Measurements from ENCODE around the gene GCC2.
A peak's percentile ranks its signal among the peaks of the same experiment; 100 is the strongest.
"Not testable (repeated sequence)": the region's sequence is repeated elsewhere in the genome, so short reads cannot be mapped to it uniquely, and the experiment has no call there.

The GCC2 gene

DNA sequence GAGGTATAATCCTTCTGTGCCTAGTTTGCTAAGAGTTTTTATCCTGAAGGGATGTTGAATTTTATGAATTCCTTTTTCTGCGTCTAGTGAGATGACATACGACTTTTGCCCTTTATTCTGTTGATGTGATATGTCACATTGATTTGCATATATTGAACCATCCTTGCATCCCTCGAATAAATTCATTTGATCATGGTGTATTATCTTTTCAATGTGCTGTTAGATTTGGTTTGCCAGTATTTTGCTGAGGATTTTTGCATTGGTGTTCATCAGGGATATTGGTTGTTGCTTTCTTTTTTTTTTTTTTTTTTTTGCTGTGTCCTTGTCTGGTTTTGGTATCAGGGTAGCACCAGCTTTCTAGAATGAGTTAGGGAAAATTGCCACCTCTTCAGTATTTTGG, 9.1 kb downstream of the GCC2 start:
- no peaks in the 10 kb centered on the region for H3K4me1 ChIP-seq (ENCODE audit: control insufficient read depth, insufficient read depth, low read length, poor library complexity, severe bottlenecking)
- H3K27ac ChIP-seq (ENCODE audit: low read depth, low read length, severe bottlenecking): no peak overlapping the region
- peaks cover 84% of the 10 kb centered on the region for H3K36me3 ChIP-seq (ENCODE audit: control insufficient read depth, insufficient read depth, low read length)
- WGBS, 2 experiments (ENCODE audit: insufficient coverage in 2 of 2): 80% methylated on average over 1 of the region's 3 CpGs; no CpG with 5 or more reads in 1 of the 2 experiments
- peaks cover 7% of the 10 kb centered on the region for H3K9me3 ChIP-seq (ENCODE audit: control insufficient read depth, low read length)
- H3K4me3 ChIP-seq (ENCODE audit: extremely low read depth, insufficient read depth, low read length, poor library complexity, severe bottlenecking): no peak overlapping the region

DNA sequence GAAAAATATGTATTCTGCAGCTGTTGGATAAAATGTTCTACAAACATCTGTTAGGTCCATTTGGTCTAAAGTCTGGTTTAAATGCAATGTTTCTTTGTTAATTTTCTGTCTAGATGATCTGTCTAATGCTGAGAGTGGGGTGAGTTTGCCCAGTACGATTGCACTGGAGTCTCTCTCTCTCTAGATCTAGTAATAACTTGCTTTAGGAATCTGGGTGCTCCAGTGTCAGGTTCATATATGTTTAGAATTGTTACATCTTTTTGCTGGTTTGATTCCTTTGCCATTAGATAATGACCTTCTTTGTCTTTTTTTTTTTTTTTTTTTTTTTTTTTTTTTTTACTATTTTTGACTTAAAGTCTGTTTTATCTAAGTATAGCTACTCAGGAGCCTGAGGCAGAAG, 10.4 kb downstream of the GCC2 start:
- no peak overlapping the region for H3K4me3 ChIP-seq (ENCODE audit: extremely low read depth, insufficient read depth, low read length, poor library complexity, severe bottlenecking)
- WGBS, 2 experiments (ENCODE audit: insufficient coverage in 2 of 2): no CpG with 5 or more reads among the region's 1 CpG
- peaks cover 84% of the 10 kb centered on the region for H3K36me3 ChIP-seq (ENCODE audit: control insufficient read depth, insufficient read depth, low read length)
- H3K4me1 ChIP-seq (ENCODE audit: control insufficient read depth, insufficient read depth, low read length, poor library complexity, severe bottlenecking): no peaks in the 10 kb centered on the region
- H3K9me3 ChIP-seq (ENCODE audit: control insufficient read depth, low read length): peaks cover 7% of the 10 kb centered on the region
- no peak overlapping the region for H3K27ac ChIP-seq (ENCODE audit: low read depth, low read length, severe bottlenecking)

DNA sequence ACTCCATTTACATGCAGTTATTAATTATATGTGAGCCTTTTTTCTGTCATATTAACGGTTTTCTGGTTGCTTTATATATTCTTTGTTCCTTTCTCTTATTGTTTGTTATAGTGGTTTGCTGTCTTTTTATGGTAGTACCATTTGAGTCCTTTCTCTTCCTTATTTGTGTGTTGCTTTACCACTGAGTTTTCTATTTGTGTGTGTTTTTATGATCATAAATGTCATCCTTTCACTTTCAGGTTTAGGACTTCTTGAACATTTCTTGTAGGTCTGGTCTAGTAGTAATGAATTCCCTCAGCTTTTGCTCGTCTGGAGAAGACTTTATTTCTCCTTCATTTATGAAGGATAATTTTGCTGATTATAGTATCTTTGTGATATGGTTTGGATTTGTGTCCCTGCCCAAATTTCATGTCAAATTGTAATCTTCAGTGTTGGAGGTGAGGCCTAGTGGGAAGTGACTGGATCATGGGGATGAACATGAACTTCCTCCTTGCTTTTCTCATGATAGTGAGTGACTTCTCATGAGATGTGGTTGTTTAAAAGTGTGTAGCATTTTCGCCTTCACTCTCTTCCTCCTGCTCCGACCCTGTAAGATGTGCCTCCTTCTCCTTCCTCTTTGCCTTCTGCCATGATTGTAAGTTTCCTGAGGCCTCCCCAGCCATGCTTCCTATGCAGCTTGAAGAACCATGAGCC, 11.5 kb downstream of the GCC2 start:
- 100% methylated on average over 1 of the region's 4 CpGs; no CpG with 5 or more reads in 1 of the 2 experiments for WGBS, 2 experiments (ENCODE audit: insufficient coverage in 2 of 2)
- Histone ChIP-seq H3K9me3 (ENCODE audit: control insufficient read depth, low read length) (peaks cover 7% of the 10 kb centered on the region), H3K4me3 (ENCODE audit: extremely low read depth, insufficient read depth, low read length, poor library complexity, severe bottlenecking) (no peak overlapping the region), H3K36me3 (ENCODE audit: control insufficient read depth, insufficient read depth, low read length) (peaks cover 84% of the 10 kb centered on the region), H3K27ac (ENCODE audit: low read depth, low read length, severe bottlenecking) (no peak overlapping the region), H3K4me1 (ENCODE audit: control insufficient read depth, insufficient read depth, low read length, poor library complexity, severe bottlenecking) (no peaks in the 10 kb centered on the region)

DNA sequence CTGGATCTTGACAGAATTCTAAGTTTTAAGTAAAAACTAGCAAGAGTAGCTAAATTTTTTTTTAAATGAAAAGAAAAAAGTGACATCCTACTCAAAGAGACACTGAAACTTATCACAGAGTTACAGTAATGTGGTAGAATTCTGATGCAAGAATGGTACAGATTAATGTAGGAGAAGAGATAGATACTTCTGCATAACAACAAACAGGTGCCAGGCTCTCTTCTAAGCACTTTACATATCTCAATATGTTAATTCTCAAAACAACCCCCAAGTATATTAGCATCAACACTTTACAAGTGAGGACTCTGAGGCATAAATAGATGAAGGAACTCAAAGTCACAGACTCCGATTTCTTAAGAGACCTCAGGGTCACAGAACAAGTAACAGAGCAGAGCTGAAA, 28.1 kb downstream of the GCC2 start:
- Histone ChIP-seq H3K9me3 (ENCODE audit: control insufficient read depth, low read length) (no peaks in the 10 kb centered on the region), H3K36me3 (ENCODE audit: control insufficient read depth, insufficient read depth, low read length) (peaks cover 64% of the 10 kb centered on the region), H3K4me3 (ENCODE audit: extremely low read depth, insufficient read depth, low read length, poor library complexity, severe bottlenecking) (no peak overlapping the region), H3K4me1 (ENCODE audit: control insufficient read depth, insufficient read depth, low read length, poor library complexity, severe bottlenecking) (no peaks in the 10 kb centered on the region), H3K27ac (ENCODE audit: low read depth, low read length, severe bottlenecking) (no peak overlapping the region)
- 100% methylated on average over 1 of the region's 1 CpG; no CpG with 5 or more reads in 1 of the 2 experiments for WGBS, 2 experiments (ENCODE audit: insufficient coverage in 2 of 2)

DNA sequence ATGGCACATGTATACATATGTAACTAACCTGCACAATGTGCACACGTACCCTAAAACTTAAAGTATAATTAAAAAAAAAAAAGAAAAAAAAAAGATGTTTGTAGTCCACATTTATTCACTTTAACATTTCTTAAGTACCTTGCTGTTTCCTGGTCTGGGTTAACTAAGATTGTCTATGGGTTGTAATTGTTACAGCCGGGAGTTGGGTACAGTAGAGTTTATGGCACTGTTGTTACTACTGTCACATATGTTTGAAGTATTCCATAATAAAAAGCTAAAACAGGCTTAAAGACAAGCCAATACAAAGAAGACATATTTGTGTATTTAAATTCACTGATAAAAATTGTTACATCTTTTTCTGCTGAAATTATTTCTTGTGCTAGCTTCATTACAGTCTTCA, 36.2 kb downstream of the GCC2 start:
- H3K4me1 ChIP-seq (ENCODE audit: control insufficient read depth, insufficient read depth, low read length, poor library complexity, severe bottlenecking): no peaks in the 10 kb centered on the region
- no peak overlapping the region for H3K27ac ChIP-seq (ENCODE audit: low read depth, low read length, severe bottlenecking)
- H3K9me3 ChIP-seq (ENCODE audit: control insufficient read depth, low read length): no peaks in the 10 kb centered on the region
- no peak overlapping the region for H3K4me3 ChIP-seq (ENCODE audit: extremely low read depth, insufficient read depth, low read length, poor library complexity, severe bottlenecking)
- no CpG with 5 or more reads among the region's 2 CpGs for WGBS, 2 experiments (ENCODE audit: insufficient coverage in 2 of 2)
- H3K36me3 ChIP-seq (ENCODE audit: control insufficient read depth, insufficient read depth, low read length): peaks cover 58% of the 10 kb centered on the region

DNA sequence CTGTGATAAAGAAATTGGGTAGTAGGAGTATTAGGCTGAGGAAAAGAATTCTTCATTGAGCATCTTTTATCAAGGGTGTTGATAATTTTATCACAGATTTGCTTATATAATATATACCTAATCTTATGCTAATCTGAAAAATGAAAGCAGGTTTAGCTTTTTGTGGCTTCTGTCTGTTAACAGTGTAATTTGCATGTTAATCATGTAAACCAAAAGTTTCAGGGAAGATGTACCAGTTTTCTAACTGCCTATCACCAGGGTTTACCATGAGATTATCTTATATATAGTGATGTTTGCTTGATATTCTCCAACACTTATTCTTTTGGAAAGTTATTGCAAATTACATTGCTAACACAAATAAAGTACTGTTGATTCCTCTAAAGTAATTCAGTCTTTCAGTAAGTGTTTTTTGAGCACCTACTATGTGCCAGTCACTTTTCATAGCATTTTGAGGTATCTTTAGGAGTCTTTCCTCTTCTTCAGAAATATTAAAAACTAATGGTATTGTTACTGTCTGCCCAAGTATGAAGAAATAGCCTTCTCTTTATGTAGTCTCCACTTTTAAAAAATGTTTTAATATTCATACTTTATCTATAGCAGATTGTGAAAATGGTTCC, 41.6 kb downstream of the GCC2 start:
- Histone ChIP-seq H3K36me3 (ENCODE audit: control insufficient read depth, insufficient read depth, low read length) (peaks cover 51% of the 10 kb centered on the region), H3K9me3 (ENCODE audit: control insufficient read depth, low read length) (no peaks in the 10 kb centered on the region), H3K27ac (ENCODE audit: low read depth, low read length, severe bottlenecking) (no peak overlapping the region), H3K4me3 (ENCODE audit: extremely low read depth, insufficient read depth, low read length, poor library complexity, severe bottlenecking) (no peak overlapping the region), H3K4me1 (ENCODE audit: control insufficient read depth, insufficient read depth, low read length, poor library complexity, severe bottlenecking) (peaks cover 8% of the 10 kb centered on the region)

DNA sequence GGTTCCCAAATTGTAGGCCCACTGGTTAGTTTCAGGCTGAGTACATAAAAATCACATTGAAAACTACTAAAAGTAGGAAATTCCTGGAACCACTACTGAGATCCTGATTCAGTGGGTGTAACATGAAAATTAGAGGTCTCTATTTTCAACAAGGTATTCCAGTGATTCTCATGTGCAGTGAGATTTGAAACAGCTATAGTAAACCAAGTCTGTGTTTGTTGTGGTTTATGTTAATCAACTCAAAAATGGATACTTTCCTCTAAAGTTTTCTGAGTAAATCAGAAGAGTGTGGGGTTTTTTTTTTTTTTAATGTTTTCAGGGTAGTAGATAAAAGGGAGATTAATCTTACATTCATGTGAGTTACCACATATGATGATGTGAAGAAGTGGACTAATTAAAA, 42.8 kb downstream of the GCC2 start:
- no peak overlapping the region for H3K27ac ChIP-seq (ENCODE audit: low read depth, low read length, severe bottlenecking)

DNA sequence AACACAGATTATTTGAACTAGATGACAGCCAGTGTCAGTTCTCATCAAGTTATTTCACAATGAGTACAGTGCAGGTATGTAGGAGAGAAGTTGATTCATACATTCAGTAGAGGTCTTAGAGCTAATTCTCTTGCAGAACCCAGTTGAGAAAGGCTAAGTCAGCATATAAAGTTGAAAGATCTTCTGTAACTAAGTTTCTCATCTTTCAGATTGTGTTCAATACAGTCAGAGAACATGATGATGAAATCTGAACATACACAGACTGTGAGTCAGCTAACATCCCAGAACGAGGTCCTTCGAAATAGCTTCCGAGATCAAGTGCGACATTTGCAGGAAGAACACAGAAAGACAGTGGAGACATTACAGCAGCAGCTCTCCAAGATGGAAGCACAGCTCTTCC, 43.4 kb downstream of the GCC2 start:
- Histone ChIP-seq H3K27ac (ENCODE audit: low read depth, low read length, severe bottlenecking) (peak overlapping the region; percentile 26), H3K4me3 (ENCODE audit: extremely low read depth, insufficient read depth, low read length, poor library complexity, severe bottlenecking) (no peak overlapping the region), H3K9me3 (ENCODE audit: control insufficient read depth, low read length) (no peaks in the 10 kb centered on the region), H3K4me1 (ENCODE audit: control insufficient read depth, insufficient read depth, low read length, poor library complexity, severe bottlenecking) (peaks cover 8% of the 10 kb centered on the region), H3K36me3 (ENCODE audit: control insufficient read depth, insufficient read depth, low read length) (peaks cover 50% of the 10 kb centered on the region)
- 96 to 100% methylated on average over 4 of the region's 4 CpGs for WGBS, 2 experiments (ENCODE audit: insufficient coverage in 2 of 2)

More for the DNA sequence above, 42.8 kb downstream of the GCC2 start:
- no peak overlapping the region for H3K4me3 ChIP-seq (ENCODE audit: extremely low read depth, insufficient read depth, low read length, poor library complexity, severe bottlenecking)
- peaks cover 50% of the 10 kb centered on the region for H3K36me3 ChIP-seq (ENCODE audit: control insufficient read depth, insufficient read depth, low read length)
- H3K4me1 ChIP-seq (ENCODE audit: control insufficient read depth, insufficient read depth, low read length, poor library complexity, severe bottlenecking): peaks cover 8% of the 10 kb centered on the region
- H3K9me3 ChIP-seq (ENCODE audit: control insufficient read depth, low read length): no peaks in the 10 kb centered on the region

DNA sequence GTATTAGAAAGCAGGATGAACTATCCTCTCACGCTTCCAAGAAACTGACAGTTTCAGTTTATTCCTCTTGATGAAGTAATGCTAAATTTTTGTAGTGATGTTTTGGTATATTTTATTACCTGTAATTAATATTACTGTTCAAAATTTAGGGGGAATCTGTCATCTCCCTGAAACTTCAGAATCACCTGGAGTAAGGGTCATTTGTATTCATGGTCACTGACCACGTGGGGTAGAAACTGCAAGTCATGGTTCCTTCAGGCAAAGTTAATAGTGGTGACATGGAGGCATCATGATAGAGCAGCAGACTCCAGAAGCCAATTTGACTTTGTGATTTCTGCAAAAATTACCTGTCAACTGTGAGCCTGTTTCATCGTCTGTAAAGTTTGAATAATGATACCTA, 47.2 kb downstream of the GCC2 start:
- no CpG with 5 or more reads among the region's 3 CpGs for WGBS, 2 experiments (ENCODE audit: insufficient coverage in 2 of 2)
- not testable (repeated sequence) for H3K27ac ChIP-seq (ENCODE audit: low read depth, low read length, severe bottlenecking); H3K4me1 ChIP-seq (ENCODE audit: control insufficient read depth, insufficient read depth, low read length, poor library complexity, severe bottlenecking); H3K4me3 ChIP-seq (ENCODE audit: extremely low read depth, insufficient read depth, low read length, poor library complexity, severe bottlenecking); H3K9me3 ChIP-seq (ENCODE audit: control insufficient read depth, low read length)
- H3K36me3 ChIP-seq (ENCODE audit: control insufficient read depth, insufficient read depth, low read length): peaks cover 40% of the 10 kb centered on the region

DNA sequence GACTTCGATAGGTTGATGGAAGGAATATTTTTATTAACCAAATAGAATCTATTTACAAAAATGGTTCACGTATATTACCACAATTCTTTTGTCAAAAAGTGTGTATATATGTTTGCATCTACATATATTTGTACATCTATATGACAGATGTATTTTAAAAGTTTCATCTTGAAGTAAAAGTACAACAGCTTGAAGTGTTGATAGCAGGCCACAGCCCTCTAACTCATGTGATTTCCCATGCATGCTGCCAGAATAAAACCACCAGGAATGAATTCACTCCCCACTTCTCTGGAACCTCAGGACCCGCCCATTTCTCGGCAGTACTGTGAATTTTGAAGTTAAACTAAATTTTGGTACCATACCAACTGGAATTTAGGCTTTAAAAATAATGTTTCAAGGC, 58.6 kb downstream of the GCC2 start:
- H3K4me3 ChIP-seq (ENCODE audit: extremely low read depth, insufficient read depth, low read length, poor library complexity, severe bottlenecking); H3K4me1 ChIP-seq (ENCODE audit: control insufficient read depth, insufficient read depth, low read length, poor library complexity, severe bottlenecking); H3K9me3 ChIP-seq (ENCODE audit: control insufficient read depth, low read length); H3K27ac ChIP-seq (ENCODE audit: low read depth, low read length, severe bottlenecking): not testable (repeated sequence)
- peaks cover 26% of the 10 kb centered on the region for H3K36me3 ChIP-seq (ENCODE audit: control insufficient read depth, insufficient read depth, low read length)
- WGBS, 2 experiments (ENCODE audit: insufficient coverage in 2 of 2): no CpG with 5 or more reads among the region's 4 CpGs

DNA sequence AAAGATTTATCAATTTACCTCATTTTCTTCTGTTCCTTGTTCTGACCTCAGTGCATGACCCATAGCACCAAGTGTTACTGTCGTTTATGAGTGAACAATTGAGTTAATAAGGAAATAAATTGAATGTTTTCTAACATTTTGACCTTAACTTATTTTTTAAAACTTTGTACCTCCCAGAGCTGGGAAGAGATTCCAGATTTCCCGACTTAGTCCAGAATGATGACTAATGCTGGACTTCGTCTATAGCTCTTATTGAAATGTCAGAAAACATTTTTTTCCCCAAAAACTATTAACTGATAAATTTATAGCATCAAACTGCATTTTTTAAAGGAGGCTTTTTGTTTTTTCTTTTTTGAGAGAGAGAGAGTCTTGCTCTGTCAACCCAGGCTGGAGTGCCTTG, 63.4 kb downstream of the GCC2 start:
- H3K27ac ChIP-seq (ENCODE audit: low read depth, low read length, severe bottlenecking); H3K4me3 ChIP-seq (ENCODE audit: extremely low read depth, insufficient read depth, low read length, poor library complexity, severe bottlenecking); H3K9me3 ChIP-seq (ENCODE audit: control insufficient read depth, low read length); H3K4me1 ChIP-seq (ENCODE audit: control insufficient read depth, insufficient read depth, low read length, poor library complexity, severe bottlenecking); H3K36me3 ChIP-seq (ENCODE audit: control insufficient read depth, insufficient read depth, low read length): not testable (repeated sequence)
- WGBS, 2 experiments (ENCODE audit: insufficient coverage in 2 of 2): no CpG with 5 or more reads among the region's 3 CpGs
